Measurements from ENCODE around the gene SLC39A11. TPM values are rescaled to one million over a fixed set of nuclear protein-coding genes. Genes with fewer than 3 reads are reported as not detected.

The SLC39A11 gene
- total and polyA plus RNA-seq, 4 donors, result 18.9 to 44.9 (median 28.2) TPM

- no peak overlapping the region for H3K4me3 ChIP-seq (ENCODE audit: low read depth in 1 of 3, low read length in 3 of 3)
- H3K36me3 ChIP-seq (ENCODE audit: control insufficient read depth in 4 of 4, insufficient read depth in 3 of 4, low read depth in 1 of 4, low read length in 3 of 4), result peaks cover 0 to 1% (median 0%) of the 10 kb centered on the region in 4 donors
- WGBS, result 82% methylated on average over 4 of the region's 4 CpGs
- TF ChIP-seq SP1 (IDR thresholded peaks at IDR 0.05), result no peak
- TF ChIP-seq RAD21 (IDR thresholded peaks at IDR 0.05), result no peak
- TF ChIP-seq, protein P1, sequence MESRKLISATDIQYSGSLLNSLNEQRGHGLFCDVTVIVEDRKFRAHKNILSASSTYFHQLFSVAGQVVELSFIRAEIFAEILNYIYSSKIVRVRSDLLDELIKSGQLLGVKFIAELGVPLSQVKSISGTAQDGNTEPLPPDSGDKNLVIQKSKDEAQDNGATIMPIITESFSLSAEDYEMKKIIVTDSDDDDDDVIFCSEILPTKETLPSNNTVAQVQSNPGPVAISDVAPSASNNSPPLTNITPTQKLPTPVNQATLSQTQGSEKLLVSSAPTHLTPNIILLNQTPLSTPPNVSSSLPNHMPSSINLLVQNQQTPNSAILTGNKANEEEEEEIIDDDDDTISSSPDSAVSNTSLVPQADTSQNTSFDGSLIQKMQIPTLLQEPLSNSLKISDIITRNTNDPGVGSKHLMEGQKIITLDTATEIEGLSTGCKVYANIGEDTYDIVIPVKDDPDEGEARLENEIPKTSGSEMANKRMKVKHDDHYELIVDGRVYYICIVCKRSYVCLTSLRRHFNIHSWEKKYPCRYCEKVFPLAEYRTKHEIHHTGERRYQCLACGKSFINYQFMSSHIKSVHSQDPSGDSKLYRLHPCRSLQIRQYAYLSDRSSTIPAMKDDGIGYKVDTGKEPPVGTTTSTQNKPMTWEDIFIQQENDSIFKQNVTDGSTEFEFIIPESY (IDR thresholded peaks at IDR 0.05), result no peak
- no peak for TF ChIP-seq NR2F2 (IDR thresholded peaks at IDR 0.05)
- TF ChIP-seq HNF4A (conservative IDR thresholded peaks at IDR 0.05), result no peak
- TF ChIP-seq TAF1 (conservative IDR thresholded peaks at IDR 0.05), result no peak
- TF ChIP-seq, protein P2, sequence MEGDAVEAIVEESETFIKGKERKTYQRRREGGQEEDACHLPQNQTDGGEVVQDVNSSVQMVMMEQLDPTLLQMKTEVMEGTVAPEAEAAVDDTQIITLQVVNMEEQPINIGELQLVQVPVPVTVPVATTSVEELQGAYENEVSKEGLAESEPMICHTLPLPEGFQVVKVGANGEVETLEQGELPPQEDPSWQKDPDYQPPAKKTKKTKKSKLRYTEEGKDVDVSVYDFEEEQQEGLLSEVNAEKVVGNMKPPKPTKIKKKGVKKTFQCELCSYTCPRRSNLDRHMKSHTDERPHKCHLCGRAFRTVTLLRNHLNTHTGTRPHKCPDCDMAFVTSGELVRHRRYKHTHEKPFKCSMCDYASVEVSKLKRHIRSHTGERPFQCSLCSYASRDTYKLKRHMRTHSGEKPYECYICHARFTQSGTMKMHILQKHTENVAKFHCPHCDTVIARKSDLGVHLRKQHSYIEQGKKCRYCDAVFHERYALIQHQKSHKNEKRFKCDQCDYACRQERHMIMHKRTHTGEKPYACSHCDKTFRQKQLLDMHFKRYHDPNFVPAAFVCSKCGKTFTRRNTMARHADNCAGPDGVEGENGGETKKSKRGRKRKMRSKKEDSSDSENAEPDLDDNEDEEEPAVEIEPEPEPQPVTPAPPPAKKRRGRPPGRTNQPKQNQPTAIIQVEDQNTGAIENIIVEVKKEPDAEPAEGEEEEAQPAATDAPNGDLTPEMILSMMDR (IDR thresholded peaks at IDR 0.05; ENCODE audit: low read depth, low read length, missing input control), result no peak
- TF ChIP-seq YY1 (IDR thresholded peaks at IDR 0.05), result no peak
- TF ChIP-seq, protein P3, sequence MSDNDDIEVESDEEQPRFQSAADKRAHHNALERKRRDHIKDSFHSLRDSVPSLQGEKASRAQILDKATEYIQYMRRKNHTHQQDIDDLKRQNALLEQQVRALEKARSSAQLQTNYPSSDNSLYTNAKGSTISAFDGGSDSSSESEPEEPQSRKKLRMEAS (IDR thresholded peaks at IDR 0.05), result no peak
- TF ChIP-seq FOXA2 (IDR thresholded peaks at IDR 0.05), result no peak
- TF ChIP-seq HNF4G (IDR thresholded peaks at IDR 0.05), result no peak
- TF ChIP-seq, protein P4, sequence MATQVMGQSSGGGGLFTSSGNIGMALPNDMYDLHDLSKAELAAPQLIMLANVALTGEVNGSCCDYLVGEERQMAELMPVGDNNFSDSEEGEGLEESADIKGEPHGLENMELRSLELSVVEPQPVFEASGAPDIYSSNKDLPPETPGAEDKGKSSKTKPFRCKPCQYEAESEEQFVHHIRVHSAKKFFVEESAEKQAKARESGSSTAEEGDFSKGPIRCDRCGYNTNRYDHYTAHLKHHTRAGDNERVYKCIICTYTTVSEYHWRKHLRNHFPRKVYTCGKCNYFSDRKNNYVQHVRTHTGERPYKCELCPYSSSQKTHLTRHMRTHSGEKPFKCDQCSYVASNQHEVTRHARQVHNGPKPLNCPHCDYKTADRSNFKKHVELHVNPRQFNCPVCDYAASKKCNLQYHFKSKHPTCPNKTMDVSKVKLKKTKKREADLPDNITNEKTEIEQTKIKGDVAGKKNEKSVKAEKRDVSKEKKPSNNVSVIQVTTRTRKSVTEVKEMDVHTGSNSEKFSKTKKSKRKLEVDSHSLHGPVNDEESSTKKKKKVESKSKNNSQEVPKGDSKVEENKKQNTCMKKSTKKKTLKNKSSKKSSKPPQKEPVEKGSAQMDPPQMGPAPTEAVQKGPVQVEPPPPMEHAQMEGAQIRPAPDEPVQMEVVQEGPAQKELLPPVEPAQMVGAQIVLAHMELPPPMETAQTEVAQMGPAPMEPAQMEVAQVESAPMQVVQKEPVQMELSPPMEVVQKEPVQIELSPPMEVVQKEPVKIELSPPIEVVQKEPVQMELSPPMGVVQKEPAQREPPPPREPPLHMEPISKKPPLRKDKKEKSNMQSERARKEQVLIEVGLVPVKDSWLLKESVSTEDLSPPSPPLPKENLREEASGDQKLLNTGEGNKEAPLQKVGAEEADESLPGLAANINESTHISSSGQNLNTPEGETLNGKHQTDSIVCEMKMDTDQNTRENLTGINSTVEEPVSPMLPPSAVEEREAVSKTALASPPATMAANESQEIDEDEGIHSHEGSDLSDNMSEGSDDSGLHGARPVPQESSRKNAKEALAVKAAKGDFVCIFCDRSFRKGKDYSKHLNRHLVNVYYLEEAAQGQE (IDR thresholded peaks at IDR 0.05), result no peak
- no peaks in the 10 kb centered on the region for H3K4me1 ChIP-seq (ENCODE audit: control insufficient read depth in 4 of 4, insufficient read depth in 4 of 4, low read length in 3 of 4)
- H3K27me3 ChIP-seq (ENCODE audit: control insufficient read depth in 4 of 4, insufficient read depth in 4 of 4, low read length in 3 of 4), result no peaks in the 10 kb centered on the region
- H3K9ac ChIP-seq (ENCODE audit: low read depth in 1 of 2, low read length in 2 of 2), result no peak overlapping the region
- no peak for DNase-seq (ENCODE audit: low spot score)
- no peaks in the 10 kb centered on the region for H3K9me3 ChIP-seq (ENCODE audit: control insufficient read depth in 4 of 4, low read length in 3 of 4)
- no peak overlapping the region for H3K27ac ChIP-seq (ENCODE audit: low read depth in 1 of 2, low read length in 2 of 2)
These were observed 189.0 kb downstream of the SLC39A11 start for GRCh38 chr17:72903522-72903921.

DNA sequence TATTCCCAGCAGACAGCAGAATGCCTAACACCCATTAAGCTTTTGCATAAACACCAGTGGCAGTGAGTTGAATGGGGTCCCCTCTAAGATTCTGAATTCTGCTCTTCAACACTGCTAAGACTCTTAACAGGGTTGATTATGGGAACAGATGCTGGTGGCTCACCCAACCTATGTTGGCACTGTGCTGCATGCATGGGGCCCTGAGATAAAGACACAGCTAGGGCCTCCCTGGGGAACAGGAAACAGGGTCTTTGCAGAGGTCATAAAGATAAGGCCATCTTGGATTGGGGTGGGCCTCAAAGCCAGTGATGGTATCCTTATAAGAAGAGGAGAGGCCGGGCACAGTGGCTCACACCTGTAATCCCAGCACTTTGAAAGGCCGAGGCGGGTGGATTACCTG, 190.8 kb downstream of the SLC39A11 start:
- Histone ChIP-seq H3K4me1 (ENCODE audit: control insufficient read depth in 4 of 4, insufficient read depth in 4 of 4, low read length in 3 of 4) (no peaks in the 10 kb centered on the region), H3K27ac (ENCODE audit: low read depth in 1 of 2, low read length in 2 of 2) (no peak overlapping the region), H3K27me3 (ENCODE audit: control insufficient read depth in 4 of 4, insufficient read depth in 4 of 4, low read length in 3 of 4) (no peaks in the 10 kb centered on the region), H3K9ac (ENCODE audit: low read depth in 1 of 2, low read length in 2 of 2) (no peak overlapping the region), H3K36me3 (ENCODE audit: control insufficient read depth in 4 of 4, insufficient read depth in 3 of 4, low read depth in 1 of 4, low read length in 3 of 4) (peaks cover 0 to 11% (median 3%) of the 10 kb centered on the region in 4 donors), H3K9me3 (ENCODE audit: control insufficient read depth in 4 of 4, low read length in 3 of 4) (no peaks in the 10 kb centered on the region), H3K4me3 (ENCODE audit: low read depth in 1 of 3, low read length in 3 of 3) (no peak overlapping the region)
- TF ChIP-seq RAD21 (IDR thresholded peaks at IDR 0.05) (no peak), JUND (IDR thresholded peaks at IDR 0.05) (no peak), GABPA (IDR thresholded peaks at IDR 0.05 in 1 of 2, conservative IDR thresholded peaks at IDR 0.05 in 1 of 2) (no peak), ATF3 (IDR thresholded peaks at IDR 0.05) (no peak), RXRA (IDR thresholded peaks at IDR 0.05) (no peak), NR2F2 (IDR thresholded peaks at IDR 0.05) (no peak), FOXA2 (IDR thresholded peaks at IDR 0.05) (no peak)
- TF ChIP-seq, protein P4 (IDR thresholded peaks at IDR 0.05), result no peak
- TF ChIP-seq, protein P3 (IDR thresholded peaks at IDR 0.05), result no peak
- TF ChIP-seq, protein P2 (IDR thresholded peaks at IDR 0.05; ENCODE audit: low read depth, low read length, missing input control), result no peak
- DNase-seq (ENCODE audit: low spot score), result no peak
- 94% methylated on average over 3 of the region's 3 CpGs for WGBS
